GM12878 (cell line): Measurements from ENCODE around the gene STK11. TPM values are rescaled to one million over a fixed set of nuclear protein-coding genes. Genes with fewer than 3 reads are reported as not detected.

Source experiments
- BCL11A ChIP-seq: IDR thresholded peaks from 2 replicates; pipeline ENCODE4 v1.6.1; 2011; ENCODE audit warnings: low read depth, low read length
- CBFB ChIP-seq: IDR thresholded peaks from 2 replicates; pipeline ENCODE4 v1.6.1; 2016; ENCODE audit warnings: antibody characterized with exemption, low read depth
- EGR1 ChIP-seq, 2 experiments: IDR thresholded peaks; 1 replicate in 1 of 2; 2 replicates in 1 of 2; pipeline ENCODE4 v1.6.1; 2011 to 2012; ENCODE audit warnings: low read depth in 2 of 2, low read length in 2 of 2, borderline replicate concordance in 1 of 2, mild to moderate bottlenecking in 1 of 2, moderate library complexity in 1 of 2
- FOXM1 ChIP-seq: IDR thresholded peaks from 2 replicates; pipeline ENCODE4 v1.6.1; 2012; ENCODE audit warnings: low read depth, mild to moderate bottlenecking, inconsistent platforms, low read length, moderate library complexity
- GATAD2B ChIP-seq: fragments of 450-650 bp; conservative IDR thresholded peaks from 2 replicates; pipeline ENCODE4 v1.6.1; 2017; ENCODE audit warnings: low read depth, mild to moderate bottlenecking, moderate library complexity
- PAX5 ChIP-seq: IDR thresholded peaks from 2 replicates; pipeline ENCODE4 v1.6.1; 2011; ENCODE audit warnings: low read depth, low read length, borderline replicate concordance
- SIX5 ChIP-seq: IDR thresholded peaks from 2 replicates; pipeline ENCODE4 v1.6.1; 2011; ENCODE audit warnings: mild to moderate bottlenecking, low read depth, low read length, moderate library complexity; ENCODE audit not compliant: severe bottlenecking
- SMC3 ChIP-seq: IDR thresholded peaks from 2 replicates; pipeline ENCODE4 v1.6.1; 2011; ENCODE audit warnings: low read length, improper control_type of control experiment, borderline replicate concordance
- SREBF2 ChIP-seq: IDR thresholded peaks from 2 replicates; pipeline ENCODE4 v1.6.1; 2012; ENCODE audit warnings: mild to moderate bottlenecking, low read length
- STAT1 ChIP-seq: fragments of 450-650 bp; conservative IDR thresholded peaks from 2 replicates; pipeline ENCODE4 v1.6.1; 2014; ENCODE audit warnings: antibody characterized with exemption, mild to moderate bottlenecking
- SUPT20H ChIP-seq: IDR thresholded peaks from 2 replicates; pipeline ENCODE4 v1.6.1; 2011; ENCODE audit warnings: low read depth, mild to moderate bottlenecking, low read length, moderate library complexity, borderline replicate concordance; ENCODE audit not compliant: control insufficient read depth
- SUZ12 ChIP-seq: fragments of 200-600 bp; sonication (generic); IDR thresholded peaks from one replicate; pipeline ENCODE4 v1.6.1; 2018; ENCODE audit warnings: antibody characterized with exemption, mild to moderate bottlenecking; ENCODE audit not compliant: unreplicated experiment
- YY1 ChIP-seq: IDR thresholded peaks from 2 replicates; pipeline ENCODE4 v1.6.1; 2011; ENCODE audit warnings: low read depth, mild to moderate bottlenecking, low read length
- ZBED1 ChIP-seq: IDR thresholded peaks from 2 replicates; pipeline ENCODE4 v1.6.1; 2016; ENCODE audit warnings: borderline replicate concordance
- ZNF24 ChIP-seq: fragments of 450-650 bp; IDR thresholded peaks from 2 replicates; pipeline ENCODE4 v1.6.1; 2017; ENCODE audit warnings: antibody characterized with exemption, mild to moderate bottlenecking
- polyA plus RNA-seq, 11 experiments: library from polyadenylated mRNA; depleted of rRNA in 4 of 11; unstranded in 6 of 11; stranded (reverse) in 5 of 11; fragments of >200 nt; fragmentation: Nextera tagmentation in 4 of 11; fragmentation: Illumina TruSeq in 1 of 11; extraction: Ambion mirVana in 4 of 11; extraction: Trizol in 1 of 11; gene quantifications; 1 replicate in 1 of 11; 2 replicates in 10 of 11; pipeline versions ENCODE4 v1.2.1 to v1.2.3, GENCODE V29; 2011 to 2016; ENCODE audit warnings: inconsistent platforms in 2 of 11, missing spikeins in 2 of 11, low read depth in 1 of 11
- total RNA-seq, 4 experiments: library from RNA; depleted of rRNA in 3 of 4; stranded (reverse); fragments of >200 nt in 3 of 4; fragmentation: Illumina TruSeq in 1 of 4; extraction: Trizol in 1 of 4; gene quantifications; 2 replicates each; pipeline versions ENCODE4 v1.2.1 to v1.2.3, GENCODE V29; 2013 to 2021
- TF ChIP-seq, protein P1 (sequence below): fragments of 450-650 bp; IDR thresholded peaks from 2 replicates; pipeline ENCODE4 v1.6.1; 2018; ENCODE audit warnings: borderline replicate concordance, mild to moderate bottlenecking; ENCODE audit not compliant: partially characterized antibody
- TF ChIP-seq, protein P2 (sequence below): fragments of 450-650 bp; IDR thresholded peaks from 2 replicates; pipeline ENCODE4 v1.6.1; 2017; ENCODE audit warnings: mild to moderate bottlenecking, low read depth, inconsistent platforms; ENCODE audit not compliant: poor library complexity, severe bottlenecking
- TF ChIP-seq, protein P3 (sequence below): fragments of 450-650 bp; IDR thresholded peaks from 2 replicates; pipeline ENCODE4 v1.6.1; 2017; ENCODE audit warnings: antibody characterized with exemption, mild to moderate bottlenecking, moderate library complexity

STK11 gene
- total and polyA plus RNA-seq, 10 of the 15 experiments (the other 5 are each of a cell fraction or from before 2014, with no cell fraction given) = 0.33 to 71.0 (median 23.8) TPM

DNA sequence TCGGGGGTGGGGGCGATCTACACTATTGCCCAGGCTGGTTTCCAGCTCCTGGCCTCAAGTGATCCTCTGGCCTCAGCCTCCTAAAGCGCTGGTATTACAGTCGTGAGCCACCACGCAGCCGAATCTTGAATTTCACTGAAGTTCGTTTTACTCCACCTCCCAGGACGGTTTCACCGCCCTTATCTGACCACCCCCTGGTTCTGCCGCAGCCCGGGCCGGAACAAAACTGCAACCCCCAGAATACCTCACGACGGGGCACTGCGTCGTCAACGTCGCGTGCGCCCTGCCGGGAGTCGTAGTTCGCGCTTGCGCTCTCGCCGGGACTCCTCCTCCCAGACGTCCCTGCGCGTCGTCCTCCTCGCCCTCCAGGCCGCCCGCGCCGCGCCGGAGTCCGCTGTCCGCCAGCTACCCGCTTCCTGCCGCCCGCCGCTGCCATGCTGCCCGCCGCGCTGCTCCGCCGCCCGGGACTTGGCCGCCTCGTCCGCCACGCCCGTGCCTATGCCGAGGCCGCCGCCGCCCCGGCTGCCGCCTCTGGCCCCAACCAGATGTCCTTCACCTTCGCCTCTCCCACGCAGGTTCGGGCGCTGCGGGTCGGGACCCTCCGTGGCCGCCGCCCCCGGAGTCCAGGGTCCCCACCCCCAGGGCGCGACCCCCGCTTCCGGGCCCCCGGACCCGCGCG is 36.0 kb downstream of the STK11 start, which contains the start of gene ATP5F1D (continued):
- TF ChIP-seq, protein P1, sequence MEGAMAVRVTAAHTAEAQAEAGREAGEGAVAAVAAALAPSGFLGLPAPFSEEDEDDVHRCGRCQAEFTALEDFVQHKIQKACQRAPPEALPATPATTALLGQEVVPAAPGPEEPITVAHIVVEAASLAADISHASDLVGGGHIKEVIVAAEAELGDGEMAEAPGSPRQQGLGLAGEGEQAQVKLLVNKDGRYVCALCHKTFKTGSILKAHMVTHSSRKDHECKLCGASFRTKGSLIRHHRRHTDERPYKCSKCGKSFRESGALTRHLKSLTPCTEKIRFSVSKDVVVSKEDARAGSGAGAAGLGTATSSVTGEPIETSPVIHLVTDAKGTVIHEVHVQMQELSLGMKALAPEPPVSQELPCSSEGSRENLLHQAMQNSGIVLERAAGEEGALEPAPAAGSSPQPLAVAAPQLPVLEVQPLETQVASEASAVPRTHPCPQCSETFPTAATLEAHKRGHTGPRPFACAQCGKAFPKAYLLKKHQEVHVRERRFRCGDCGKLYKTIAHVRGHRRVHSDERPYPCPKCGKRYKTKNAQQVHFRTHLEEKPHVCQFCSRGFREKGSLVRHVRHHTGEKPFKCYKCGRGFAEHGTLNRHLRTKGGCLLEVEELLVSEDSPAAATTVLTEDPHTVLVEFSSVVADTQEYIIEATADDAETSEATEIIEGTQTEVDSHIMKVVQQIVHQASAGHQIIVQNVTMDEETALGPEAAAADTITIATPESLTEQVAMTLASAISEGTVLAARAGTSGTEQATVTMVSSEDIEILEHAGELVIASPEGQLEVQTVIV = no peak
- TF ChIP-seq SIX5 (peak; percentile 97), GATAD2B (peak; percentile 95), BCL11A (no peak), FOXM1 (no peak), STAT1 (0 out of 2 replicates have a peak, but pooled peaks have one; percentile 84), YY1 (peak; percentile 74; the same call in 1 of the 2 replicates), EGR1 (IDR thresholded peaks at IDR 0.05; ENCODE audit: borderline replicate concordance in 1 of 2, low read depth in 2 of 2, low read length in 2 of 2) (peak in 1 of 2 experiments; percentile 89; a peak in 2 of 3 replicates), ZBED1 (no peak), SREBF2 (no peak), SMC3 (0 out of 2 replicates have a peak, but pooled peaks have one; percentile 1), CBFB (no peak), SUPT20H (no peak), ZNF24 (peak; percentile 47; the same call in 1 of the 2 replicates), PAX5 (peak; percentile 11; the same call in 1 of the 2 replicates), SUZ12 (no peak)
- TF ChIP-seq, protein P2, sequence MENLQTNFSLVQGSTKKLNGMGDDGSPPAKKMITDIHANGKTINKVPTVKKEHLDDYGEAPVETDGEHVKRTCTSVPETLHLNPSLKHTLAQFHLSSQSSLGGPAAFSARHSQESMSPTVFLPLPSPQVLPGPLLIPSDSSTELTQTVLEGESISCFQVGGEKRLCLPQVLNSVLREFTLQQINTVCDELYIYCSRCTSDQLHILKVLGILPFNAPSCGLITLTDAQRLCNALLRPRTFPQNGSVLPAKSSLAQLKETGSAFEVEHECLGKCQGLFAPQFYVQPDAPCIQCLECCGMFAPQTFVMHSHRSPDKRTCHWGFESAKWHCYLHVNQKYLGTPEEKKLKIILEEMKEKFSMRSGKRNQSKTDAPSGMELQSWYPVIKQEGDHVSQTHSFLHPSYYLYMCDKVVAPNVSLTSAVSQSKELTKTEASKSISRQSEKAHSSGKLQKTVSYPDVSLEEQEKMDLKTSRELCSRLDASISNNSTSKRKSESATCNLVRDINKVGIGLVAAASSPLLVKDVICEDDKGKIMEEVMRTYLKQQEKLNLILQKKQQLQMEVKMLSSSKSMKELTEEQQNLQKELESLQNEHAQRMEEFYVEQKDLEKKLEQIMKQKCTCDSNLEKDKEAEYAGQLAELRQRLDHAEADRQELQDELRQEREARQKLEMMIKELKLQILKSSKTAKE = no peak
- TF ChIP-seq, protein P3, sequence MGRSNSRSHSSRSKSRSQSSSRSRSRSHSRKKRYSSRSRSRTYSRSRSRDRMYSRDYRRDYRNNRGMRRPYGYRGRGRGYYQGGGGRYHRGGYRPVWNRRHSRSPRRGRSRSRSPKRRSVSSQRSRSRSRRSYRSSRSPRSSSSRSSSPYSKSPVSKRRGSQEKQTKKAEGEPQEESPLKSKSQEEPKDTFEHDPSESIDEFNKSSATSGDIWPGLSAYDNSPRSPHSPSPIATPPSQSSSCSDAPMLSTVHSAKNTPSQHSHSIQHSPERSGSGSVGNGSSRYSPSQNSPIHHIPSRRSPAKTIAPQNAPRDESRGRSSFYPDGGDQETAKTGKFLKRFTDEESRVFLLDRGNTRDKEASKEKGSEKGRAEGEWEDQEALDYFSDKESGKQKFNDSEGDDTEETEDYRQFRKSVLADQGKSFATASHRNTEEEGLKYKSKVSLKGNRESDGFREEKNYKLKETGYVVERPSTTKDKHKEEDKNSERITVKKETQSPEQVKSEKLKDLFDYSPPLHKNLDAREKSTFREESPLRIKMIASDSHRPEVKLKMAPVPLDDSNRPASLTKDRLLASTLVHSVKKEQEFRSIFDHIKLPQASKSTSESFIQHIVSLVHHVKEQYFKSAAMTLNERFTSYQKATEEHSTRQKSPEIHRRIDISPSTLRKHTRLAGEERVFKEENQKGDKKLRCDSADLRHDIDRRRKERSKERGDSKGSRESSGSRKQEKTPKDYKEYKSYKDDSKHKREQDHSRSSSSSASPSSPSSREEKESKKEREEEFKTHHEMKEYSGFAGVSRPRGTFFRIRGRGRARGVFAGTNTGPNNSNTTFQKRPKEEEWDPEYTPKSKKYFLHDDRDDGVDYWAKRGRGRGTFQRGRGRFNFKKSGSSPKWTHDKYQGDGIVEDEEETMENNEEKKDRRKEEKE = 0 out of 2 replicates have a peak, but pooled peaks have one; percentile 23
